Pancreas (tissue), 10 donors: Measurements from ENCODE around the gene PRR5L. TPM values are rescaled to one million over a fixed set of nuclear protein-coding genes. Genes with fewer than 3 reads are reported as not detected.
A peak's percentile ranks its signal among the peaks of the same experiment; 100 is the strongest.

Experiments
- ATAC-seq, 4 donors: fragments of 200-7000 bp; cut with Tn5 transposase; one replicate each; pipeline versions ENCODE4 v1.8.0 to v1.9.1; 2020; ENCODE audit warnings: mild to moderate bottlenecking in 4 of 4, moderate library complexity in 4 of 4
- DNase-seq, 6 donors: peaks; one replicate each; pipeline ENCODE4 v3.0.0-alpha.2; 2020
- FAIRE-seq: peaks from 2 replicates; lab custom pipeline; 2012; peaks lifted over from hg19 to GRCh38; lab: Jason Lieb, UNC
- H3K27ac ChIP-seq, 4 donors: fragments of 200-600 bp; sonication (generic); 1 replicate in 3 of 4; 2 replicates in 1 of 4; pipeline versions ENCODE4 v1.5.0 to v1.8.0; 2020
- H3K27me3 ChIP-seq, 4 donors: fragments of 200-600 bp; one replicate each; pipeline ENCODE4 v1.8.0; 2021
- H3K36me3 ChIP-seq, 3 donors: fragments of 200-600 bp; sonication (generic) in 1 of 3; one replicate each; pipeline versions ENCODE4 v1.5.0 to v1.8.0; 2020 to 2021
- H3K4me1 ChIP-seq, 3 donors: fragments of 200-600 bp; one replicate each; pipeline ENCODE4 v1.8.0; 2021
- H3K4me3 ChIP-seq, 4 donors: fragments of 200-600 bp; sonication (generic) in 2 of 4; one replicate each; pipeline versions ENCODE4 v1.5.0 to v1.8.0; 2020 to 2021
- H3K9me3 ChIP-seq, 4 donors: fragments of 200-600 bp; one replicate each; pipeline ENCODE4 v1.8.0; 2021
- CTCF ChIP-seq, 4 donors: fragments of 200-600 bp; sonication (generic) in 3 of 4; IDR thresholded peaks; one replicate each; pipeline versions ENCODE4 v1.5.0 to v1.8.0; 2021; ENCODE audit warnings: antibody characterized with exemption in 4 of 4
- WGBS, 2 donors: extraction: QIAGEN DNeasy Blood & Tissue Kit; methylation state at CpG; one replicate each; pipeline ENCODE4 v1.1.7; 2013; 5-methylcytosine and 5-hydroxymethylcytosine counted together
- intact Hi-C, 3 donors: fragments of 100-400 bp; cut with DNase I; formaldehyde crosslinking; loops; one replicate each; pipeline versions ENCODE4 v1.11.1 to v1.14.2; 2022
- polyA plus RNA-seq, 2 donors: library from polyadenylated mRNA; stranded (reverse); fragments of 200-250 nt; gene quantifications; one replicate each; pipeline ENCODE4 v1.2.3, GENCODE V29; 2013
- total RNA-seq, 6 donors: library from RNA; stranded (reverse); fragmentation: NEBNext Ultra II Directional in 4 of 6; extraction: Animal tissue kit (Norgen Biotek cat#: 25700) in 4 of 6; gene quantifications; one replicate each; pipeline versions ENCODE4 v1.2.1 to v1.2.4, GENCODE V29; 2021 to 2023
- donor health status: healthy with polysubstance abuse.
- donor health status: DM: no; HTN: no; CAD: no; lungs with moderate emphysema.
- donor health status: DM: no; HTN: no; CAD: no.
- donor health status: control.
- donor health status: control.
- donor health status: Bipolar disorder and iron deficiency.
- donor health status: DM: yes; HTN: yes; CAD: no.
- donor health status: DM: no; HTN: no; CAD: no.
- donor health status: DM: no; HTN: no; CAD: no.
- donor health status: DM: yes; HTN: yes; CAD: no.

The PRR5L gene
- total and polyA plus RNA-seq, 8 donors: 1.3 to 9.0 (median 2.2) TPM

GRCh38 chr11:36459046-36459445 is 163.0 kb downstream of the PRR5L start:
- DNase-seq: no peak
- WGBS, 2 donors: 78 to 83% methylated on average over 7 of the region's 7 CpGs
- H3K4me1 ChIP-seq: no peaks in the 10 kb centered on the region
- no peak for FAIRE-seq
- no peak for TF ChIP-seq CTCF (IDR thresholded peaks at IDR 0.05)
- H3K4me3 ChIP-seq: no peak overlapping the region
- no peaks in the 10 kb centered on the region for H3K27me3 ChIP-seq
- ATAC-seq: no peak
- no peak overlapping the region for H3K27ac ChIP-seq
- intact Hi-C loops: loop anchor here in 1 of 3 donors (10.0 kb wide), 1 partner anchor 164 kb away; the partner anchor contains the start of gene PRR5L
- no peaks in the 10 kb centered on the region for H3K9me3 ChIP-seq
- peaks cover 0 to 2% (median 0%) of the 10 kb centered on the region in 3 donors for H3K36me3 ChIP-seq

DNA sequence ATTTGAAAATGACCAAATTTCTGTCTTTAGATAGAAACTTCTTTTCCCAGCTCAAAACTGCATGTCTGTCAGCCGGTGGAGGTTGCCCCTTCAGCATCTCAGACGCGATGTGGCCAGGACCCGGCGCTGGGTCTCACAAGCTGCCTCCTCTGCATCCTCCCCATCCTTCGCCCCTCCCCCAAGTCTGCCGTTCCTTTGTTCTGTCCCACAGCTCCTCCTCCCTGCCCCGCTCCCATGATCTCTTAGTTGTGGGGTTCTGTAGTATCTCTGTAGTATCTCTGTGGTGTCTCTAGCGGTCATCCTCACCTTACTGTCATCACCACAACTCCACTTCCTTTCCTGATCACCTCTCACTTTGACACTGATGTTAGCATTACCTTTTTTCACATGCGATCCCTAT is 164.1 kb downstream of the PRR5L start:
- no peak for TF ChIP-seq CTCF (IDR thresholded peaks at IDR 0.05)
- Histone ChIP-seq H3K27me3 (no peaks in the 10 kb centered on the region), H3K9me3 (no peaks in the 10 kb centered on the region), H3K4me3 (no peak overlapping the region), H3K27ac (no peak overlapping the region), H3K36me3 (peaks cover 0 to 2% (median 0%) of the 10 kb centered on the region in 3 donors), H3K4me1 (no peaks in the 10 kb centered on the region)
- no peak for DNase-seq
- ATAC-seq: no peak
- no peak for FAIRE-seq
- intact Hi-C loops: no loop called here
- WGBS, 2 donors: 58 to 70% methylated on average over 10 of the region's 10 CpGs

DNA sequence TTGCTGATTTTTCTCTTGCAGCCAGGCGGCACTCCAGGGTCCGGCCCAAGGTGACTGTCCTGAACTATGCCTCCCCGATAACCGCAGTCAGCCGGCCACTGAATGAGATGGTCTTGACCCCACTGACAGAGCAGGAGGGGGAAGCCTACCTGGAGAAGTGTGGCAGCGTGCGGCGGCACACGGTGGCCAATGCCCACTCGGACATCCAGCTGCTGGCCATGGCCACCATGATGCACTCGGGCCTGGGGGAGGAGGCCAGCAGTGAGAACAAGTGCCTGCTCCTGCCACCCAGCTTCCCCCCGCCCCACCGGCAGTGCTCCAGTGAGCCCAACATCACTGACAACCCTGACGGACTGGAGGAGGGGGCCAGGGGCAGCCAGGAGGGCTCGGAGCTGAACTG is 166.2 kb downstream of the PRR5L start:
- ATAC-seq (no peak), DNase-seq (peak in 1 of 6 donors; percentile 56), FAIRE-seq (no peak)
- Histone ChIP-seq H3K27me3 (no peaks in the 10 kb centered on the region), H3K36me3 (no peaks in the 10 kb centered on the region), H3K4me3 (no peak overlapping the region), H3K27ac (no peak overlapping the region), H3K9me3 (no peaks in the 10 kb centered on the region), H3K4me1 (no peaks in the 10 kb centered on the region)
- WGBS, 2 donors: 85 to 93% methylated on average over 13 to 15 of the region's 15 CpGs
- intact Hi-C loops: no loop called here
- TF ChIP-seq CTCF (IDR thresholded peaks at IDR 0.05): no peak

- no peak overlapping the region for H3K27ac ChIP-seq
- H3K36me3 ChIP-seq: no peaks in the 10 kb centered on the region
- H3K27me3 ChIP-seq: no peaks in the 10 kb centered on the region
- 40 to 49% methylated on average over 3 of the region's 3 CpGs for WGBS, 2 donors
- TF ChIP-seq CTCF (IDR thresholded peaks at IDR 0.05): no peak
- H3K4me1 ChIP-seq: no peaks in the 10 kb centered on the region
- intact Hi-C loops: no loop called here
- DNase-seq (no peak), FAIRE-seq (no peak), ATAC-seq (no peak)
- no peaks in the 10 kb centered on the region for H3K9me3 ChIP-seq
- no peak overlapping the region for H3K4me3 ChIP-seq
Measured at GRCh38 chr11:36463781-36464180, 167.7 kb downstream of the PRR5L start.

DNA sequence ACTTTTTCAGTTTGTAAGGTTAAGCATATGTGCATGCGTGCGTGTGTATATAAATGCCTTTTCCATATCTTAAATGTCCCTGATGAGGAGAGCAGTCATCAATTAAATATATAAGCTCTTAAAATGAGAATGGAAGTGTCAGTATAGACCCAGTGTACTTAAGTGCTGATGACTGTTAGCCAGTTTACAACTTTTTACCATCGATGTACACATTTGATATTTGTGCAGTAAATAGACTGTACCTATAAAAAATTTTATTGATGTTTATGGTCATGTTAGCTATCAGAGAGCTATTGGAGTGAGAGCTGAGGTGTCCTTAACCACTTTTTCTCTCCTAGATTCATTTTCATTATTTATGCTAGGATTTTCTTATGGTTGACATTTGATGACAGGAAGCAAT is 168.6 kb downstream of the PRR5L start:
- WGBS, 2 donors: 64 to 67% methylated on average over 3 of the region's 3 CpGs
- no peak for TF ChIP-seq CTCF (IDR thresholded peaks at IDR 0.05)

More for the DNA sequence above, 168.6 kb downstream of the PRR5L start:
- H3K27ac ChIP-seq: no peak overlapping the region
- DNase-seq: no peak
- no peaks in the 10 kb centered on the region for H3K36me3 ChIP-seq
- no peak for ATAC-seq
- intact Hi-C loops: no loop called here
- peaks cover 0 to 3% (median 0%) of the 10 kb centered on the region in 3 donors for H3K4me1 ChIP-seq
- no peaks in the 10 kb centered on the region for H3K27me3 ChIP-seq
- no peaks in the 10 kb centered on the region for H3K9me3 ChIP-seq
- FAIRE-seq: no peak
- H3K4me3 ChIP-seq: no peak overlapping the region
